Omental fat pad (tissue), 4 donors: Measurements from ENCODE around the gene DNASE1L2. TPM values are rescaled to one million over a fixed set of nuclear protein-coding genes. Genes with fewer than 3 reads are reported as not detected.

Experiments
- ATAC-seq: fragments of 150-250 bp; one replicate; pipeline ENCODE4 v1.9.1; 2016; ENCODE audit warnings: mild to moderate bottlenecking, moderate library complexity; ENCODE audit not compliant: low FRiP score
- DNase-seq: peaks from one replicate; pipeline ENCODE4 v3.0.0-alpha.2; 2019; ENCODE audit warnings: low spot score
- total RNA-seq, 4 donors: library from RNA; depleted of rRNA; stranded (reverse); fragments of >200 nt; gene quantifications; one replicate each; pipeline ENCODE4 v1.1.0, GENCODE V29; 2016
- TF ChIP-seq, protein P1 (sequence below), 3 donors: fragments of 450-650 bp; IDR thresholded peaks; one replicate each; pipeline ENCODE4 v1.5.1; 2016 to 2017; ENCODE audit warnings: antibody characterized with exemption in 3 of 3, mild to moderate bottlenecking in 3 of 3, moderate library complexity in 2 of 3

The DNASE1L2 gene
- total RNA-seq, 4 donors from 2014 or later, result 0.63 to 0.93 (median 0.84) TPM; not detected in 1

DNA sequence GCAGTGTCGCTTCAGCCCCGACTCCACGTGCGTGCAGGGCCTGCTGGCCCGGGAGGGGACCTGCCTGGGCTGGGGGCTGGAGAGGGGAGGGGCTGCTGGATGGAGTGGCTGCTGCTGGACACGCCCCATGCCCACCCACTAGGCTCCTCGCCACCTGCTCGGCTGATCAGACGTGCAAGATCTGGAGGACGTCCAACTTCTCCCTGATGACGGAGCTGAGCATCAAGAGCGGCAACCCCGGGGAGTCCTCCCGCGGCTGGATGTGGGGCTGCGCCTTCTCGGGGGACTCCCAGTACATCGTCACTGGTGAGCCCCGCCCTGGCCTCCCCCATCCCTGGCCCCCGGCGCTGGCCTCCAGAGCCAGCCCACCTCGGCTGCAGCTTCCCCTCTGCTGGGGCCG is 27.9 kb upstream of the DNASE1L2 start:
- no peak for ATAC-seq
- DNase-seq, result no peak
- TF ChIP-seq, protein P1, sequence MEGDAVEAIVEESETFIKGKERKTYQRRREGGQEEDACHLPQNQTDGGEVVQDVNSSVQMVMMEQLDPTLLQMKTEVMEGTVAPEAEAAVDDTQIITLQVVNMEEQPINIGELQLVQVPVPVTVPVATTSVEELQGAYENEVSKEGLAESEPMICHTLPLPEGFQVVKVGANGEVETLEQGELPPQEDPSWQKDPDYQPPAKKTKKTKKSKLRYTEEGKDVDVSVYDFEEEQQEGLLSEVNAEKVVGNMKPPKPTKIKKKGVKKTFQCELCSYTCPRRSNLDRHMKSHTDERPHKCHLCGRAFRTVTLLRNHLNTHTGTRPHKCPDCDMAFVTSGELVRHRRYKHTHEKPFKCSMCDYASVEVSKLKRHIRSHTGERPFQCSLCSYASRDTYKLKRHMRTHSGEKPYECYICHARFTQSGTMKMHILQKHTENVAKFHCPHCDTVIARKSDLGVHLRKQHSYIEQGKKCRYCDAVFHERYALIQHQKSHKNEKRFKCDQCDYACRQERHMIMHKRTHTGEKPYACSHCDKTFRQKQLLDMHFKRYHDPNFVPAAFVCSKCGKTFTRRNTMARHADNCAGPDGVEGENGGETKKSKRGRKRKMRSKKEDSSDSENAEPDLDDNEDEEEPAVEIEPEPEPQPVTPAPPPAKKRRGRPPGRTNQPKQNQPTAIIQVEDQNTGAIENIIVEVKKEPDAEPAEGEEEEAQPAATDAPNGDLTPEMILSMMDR (IDR thresholded peaks at IDR 0.05), result no peak

DNA sequence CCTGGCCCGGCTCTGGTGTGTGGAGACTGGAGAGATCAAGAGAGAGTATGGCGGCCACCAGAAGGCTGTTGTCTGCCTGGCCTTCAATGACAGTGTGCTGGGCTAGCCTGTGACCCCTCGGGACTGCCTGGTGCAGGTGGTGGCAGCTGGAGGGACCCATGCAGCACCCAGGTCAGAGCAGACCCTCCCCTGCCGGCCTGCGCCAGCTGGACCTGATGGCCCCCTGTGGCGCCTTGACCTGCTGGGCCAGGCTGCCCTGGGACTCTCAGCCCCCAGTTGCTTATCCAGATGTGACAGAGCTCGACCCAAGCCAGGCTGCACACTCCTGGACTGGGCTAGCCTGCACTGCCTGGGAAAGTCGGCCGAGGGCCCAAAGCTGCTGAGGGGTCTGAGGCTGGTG is 27.5 kb upstream of the DNASE1L2 start:
- TF ChIP-seq, protein P1 (IDR thresholded peaks at IDR 0.05), result no peak
- DNase-seq, result no peak
- no peak for ATAC-seq

DNA sequence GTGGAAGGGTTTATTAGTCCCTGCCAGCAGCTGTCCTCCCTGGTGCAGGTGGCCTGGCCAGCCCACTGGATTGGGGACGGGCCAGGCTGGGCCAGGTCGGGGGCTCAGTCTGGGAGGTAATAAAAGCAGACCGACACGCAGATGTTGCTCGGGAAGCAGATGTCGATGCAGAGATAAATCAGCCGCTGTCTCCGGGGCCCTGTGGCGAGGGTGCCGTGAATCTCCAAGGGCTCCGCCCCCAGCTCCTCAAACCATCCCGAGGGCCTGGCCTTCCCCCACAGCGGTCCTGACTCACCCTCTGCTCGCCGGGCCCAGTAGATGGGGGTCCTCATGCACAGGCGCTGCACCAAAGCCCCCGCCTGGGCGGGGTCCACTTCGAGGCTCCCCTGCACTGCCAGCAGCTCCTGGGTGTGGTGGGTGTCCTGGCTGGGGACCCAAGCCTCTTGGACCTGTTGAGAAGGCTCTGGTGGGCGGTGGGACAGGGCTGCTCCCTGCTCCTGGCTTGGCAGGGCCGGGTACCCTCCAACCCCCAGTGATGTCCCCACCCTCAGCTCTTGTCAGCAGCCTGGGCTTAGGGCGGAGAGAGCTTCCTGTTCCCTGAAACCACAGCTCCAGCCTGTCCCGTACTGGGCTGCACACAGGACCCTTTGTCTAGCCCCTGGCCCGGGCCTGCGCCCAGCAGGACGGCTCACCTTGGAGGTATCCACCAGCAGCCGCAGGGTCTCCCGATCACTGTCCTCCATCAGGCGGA is 26.8 kb upstream of the DNASE1L2 start:
- ATAC-seq (no peak), DNase-seq (no peak)
- TF ChIP-seq, protein P1 (IDR thresholded peaks at IDR 0.05), result no peak

DNA sequence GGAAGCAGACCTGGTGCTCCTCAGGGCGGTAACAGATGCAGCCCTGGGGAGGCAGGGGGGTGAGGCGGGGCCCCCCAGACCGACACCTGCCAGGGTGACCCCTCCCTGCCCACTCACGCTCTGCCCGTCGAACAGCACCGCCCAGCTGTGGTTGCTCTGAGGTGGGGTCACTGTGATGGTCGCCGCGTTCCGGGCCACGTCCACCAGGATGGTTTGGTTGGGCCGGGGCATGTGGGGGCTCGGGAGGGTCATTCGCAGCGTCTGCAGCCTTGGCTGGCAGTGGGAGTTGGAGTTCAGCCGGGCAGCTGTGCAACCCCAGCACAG is 26.3 kb upstream of the DNASE1L2 start:
- ATAC-seq (no peak), DNase-seq (no peak)
- TF ChIP-seq, protein P1 (IDR thresholded peaks at IDR 0.05), result no peak

DNA sequence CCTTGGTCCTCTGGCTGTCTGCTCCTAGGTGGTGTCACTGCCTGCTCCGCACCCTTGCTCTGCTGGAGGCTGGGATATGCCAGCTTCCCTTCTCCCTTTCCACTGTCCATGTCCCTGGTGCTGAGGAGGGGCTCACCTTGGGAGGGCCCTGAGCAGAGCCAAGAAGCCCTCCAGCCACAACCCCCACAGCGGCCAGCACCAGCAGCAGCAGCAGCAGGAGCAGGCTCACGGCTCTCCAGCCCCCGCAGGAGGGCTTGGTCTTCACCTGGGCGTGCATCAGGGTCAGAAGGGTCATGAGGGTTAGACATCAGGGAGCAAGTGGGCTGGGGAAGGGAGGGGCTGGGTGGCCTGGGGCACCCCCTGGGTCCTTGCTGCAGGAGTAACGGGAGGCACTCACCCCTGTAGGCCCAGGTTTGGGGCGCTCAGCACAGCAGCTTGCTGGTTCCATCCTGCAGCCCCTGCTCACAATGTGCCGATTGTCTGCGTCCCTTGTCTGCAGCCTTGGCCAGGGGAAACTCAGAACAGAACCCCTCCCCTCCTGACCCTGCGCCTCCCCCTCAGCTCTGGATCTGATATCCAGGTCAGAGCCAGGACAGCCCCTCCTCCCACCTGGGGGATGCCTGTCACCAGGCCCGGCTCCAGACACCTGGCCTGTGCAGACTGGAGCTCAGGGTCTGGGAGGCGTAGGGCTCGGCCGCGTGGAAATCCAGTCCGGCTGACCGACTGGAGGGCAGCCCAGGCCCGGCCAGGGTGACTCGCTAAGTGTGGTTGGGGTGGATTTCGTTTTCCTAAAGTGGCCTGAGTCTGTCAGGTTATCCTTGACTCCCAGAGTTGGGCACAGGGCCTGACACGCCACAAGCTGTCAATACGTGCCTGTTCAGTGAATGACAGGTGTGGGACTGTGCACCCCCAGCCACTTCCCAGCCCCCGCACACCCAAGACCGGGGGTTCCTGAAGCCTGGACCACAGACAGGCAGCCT is 25.6 kb upstream of the DNASE1L2 start, which contains the start of gene BRICD5:
Gene BRICD5, minus strand, starts transcription at position 478 of the 980 bp plus-strand sequence. Its CDS starts 30 bp downstream, at position 448.
- DNase-seq (no peak), ATAC-seq (no peak)
- TF ChIP-seq, protein P1 (IDR thresholded peaks at IDR 0.05), result no peak

DNA sequence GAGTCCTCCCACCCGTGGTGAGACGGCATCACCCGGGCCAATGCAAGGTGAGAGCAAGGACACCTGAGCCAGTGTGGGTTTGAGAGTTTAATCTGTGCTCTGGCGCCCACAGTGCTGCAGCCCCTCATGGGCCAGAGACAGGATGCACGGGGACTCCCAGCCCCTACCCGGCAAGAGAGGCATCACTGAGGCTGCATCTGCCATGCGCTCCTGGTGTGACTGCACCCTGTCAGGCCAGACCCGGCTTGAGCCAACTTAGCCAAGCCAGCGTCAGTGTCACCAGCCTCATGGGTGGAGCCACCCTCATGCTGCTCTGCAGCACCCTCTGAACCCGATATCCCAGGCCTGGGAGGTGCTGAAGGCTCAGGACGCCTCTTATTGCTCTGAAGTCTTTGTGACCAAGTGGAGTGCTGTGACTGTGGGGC is 24.3 kb upstream of the DNASE1L2 start:
- TF ChIP-seq, protein P1 (IDR thresholded peaks at IDR 0.05), result no peak
- no peak for DNase-seq
- ATAC-seq, result no peak
